Activated CD4-positive, CD25-positive, alpha-beta regulatory T cell treated with anti-CD3 and anti-CD28 coated beads, Interleukin-2, amount 50 U/mL, for 24 hours (primary cell): Measurements from ENCODE around the gene CDADC1.

Experiments used
- ATAC-seq, 2 donors: fragments of 150-1000 bp; cut with Tn5 transposase; one replicate each; pipeline ENCODE4 v1.10.0; 2021; ENCODE audit warnings: mild to moderate bottlenecking in 1 of 2, moderate library complexity in 1 of 2

Gene CDADC1

DNA sequence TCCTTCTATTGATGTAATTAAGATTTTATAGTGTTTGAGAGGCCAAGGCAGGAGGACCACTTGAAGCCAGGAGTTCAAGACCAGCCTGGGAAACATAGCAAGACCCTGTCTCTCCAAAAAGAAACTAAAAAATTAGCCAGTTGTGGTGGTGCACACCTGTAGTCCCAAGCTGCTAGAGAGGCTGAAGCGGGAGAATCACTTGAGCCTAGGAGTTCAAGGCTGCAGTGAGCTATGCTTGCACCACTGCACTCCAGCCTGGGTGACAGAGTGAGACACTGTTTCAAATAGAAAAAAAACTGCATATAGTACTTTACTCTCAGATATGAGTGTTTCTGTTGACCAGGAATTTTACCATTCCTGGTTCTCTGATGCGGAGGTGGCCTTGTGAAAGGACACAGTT lies 48.9 kb downstream of the CDADC1 start:
- no peak for ATAC-seq

DNA sequence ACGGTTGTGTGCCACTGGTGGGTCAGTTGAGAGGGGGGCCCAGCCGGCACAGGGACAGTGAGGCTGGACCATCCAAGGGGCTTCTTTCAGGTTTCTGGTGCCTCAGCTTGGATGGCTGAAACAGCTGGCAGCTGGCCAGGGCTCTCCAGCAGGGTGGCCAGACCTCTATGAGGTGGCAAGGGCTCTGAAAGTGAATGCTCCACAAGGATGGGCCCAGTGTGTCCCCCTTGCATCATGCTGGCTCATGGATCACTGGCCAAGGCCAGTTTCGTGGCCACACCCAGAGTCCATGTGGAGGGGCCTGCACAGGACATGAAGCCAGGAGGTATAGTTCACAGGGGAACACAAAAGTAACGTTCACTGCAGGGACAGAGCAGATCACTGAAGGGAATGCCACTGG lies 49.6 kb downstream of the CDADC1 start:
- no peak for ATAC-seq

DNA sequence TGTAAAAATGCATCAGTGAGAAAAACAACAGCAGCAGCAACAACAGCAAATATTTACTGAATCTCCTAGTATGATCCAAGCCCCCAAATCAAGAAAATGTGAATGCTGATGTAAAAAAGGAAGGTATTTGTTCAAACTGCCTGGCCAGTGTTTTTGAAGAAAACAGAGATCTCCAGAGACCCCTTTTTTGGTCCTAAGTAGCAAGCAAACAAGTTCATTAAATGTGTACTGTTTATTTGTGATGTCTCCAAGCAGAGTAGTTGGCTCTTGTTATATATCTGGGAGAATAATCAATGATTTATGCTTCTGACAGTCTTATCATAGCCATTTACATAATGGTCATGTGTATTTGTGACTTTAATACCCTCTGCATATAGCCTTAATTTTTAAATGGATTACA lies 50.7 kb downstream of the CDADC1 start:
- no peak for ATAC-seq

DNA sequence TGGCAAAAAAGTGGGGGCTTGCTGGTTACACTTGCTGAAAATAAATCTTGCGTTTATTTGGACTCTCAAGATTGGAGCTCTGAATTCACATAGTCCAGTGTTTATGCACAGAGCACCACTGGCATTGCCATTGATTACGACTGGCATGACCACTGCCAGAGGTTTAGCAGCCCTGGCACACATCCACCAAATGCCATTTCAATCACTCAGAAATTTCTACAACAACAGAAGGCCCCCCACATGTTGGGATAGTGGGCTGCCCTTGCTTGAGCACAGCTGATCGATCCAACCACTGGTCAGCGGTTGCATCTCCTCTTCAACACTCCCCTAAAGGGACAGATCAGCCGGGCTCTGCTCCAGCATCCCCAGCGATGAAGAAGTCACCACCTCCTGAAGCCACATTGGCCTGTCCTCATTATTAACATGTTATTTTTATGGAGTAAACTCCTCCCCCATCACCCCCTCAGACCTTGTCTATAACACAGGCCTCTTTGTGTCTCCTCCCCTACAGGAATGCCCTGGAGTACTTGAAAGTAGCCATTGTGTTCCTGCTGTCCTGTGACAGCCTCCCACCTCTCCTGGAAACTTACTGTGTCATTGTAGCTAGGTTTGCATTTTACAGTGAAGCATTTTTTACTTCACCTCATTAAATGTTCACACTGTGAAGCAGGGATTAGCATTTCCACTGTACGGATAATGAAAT lies 51.3 kb downstream of the CDADC1 start:
- ATAC-seq, result no peak

DNA sequence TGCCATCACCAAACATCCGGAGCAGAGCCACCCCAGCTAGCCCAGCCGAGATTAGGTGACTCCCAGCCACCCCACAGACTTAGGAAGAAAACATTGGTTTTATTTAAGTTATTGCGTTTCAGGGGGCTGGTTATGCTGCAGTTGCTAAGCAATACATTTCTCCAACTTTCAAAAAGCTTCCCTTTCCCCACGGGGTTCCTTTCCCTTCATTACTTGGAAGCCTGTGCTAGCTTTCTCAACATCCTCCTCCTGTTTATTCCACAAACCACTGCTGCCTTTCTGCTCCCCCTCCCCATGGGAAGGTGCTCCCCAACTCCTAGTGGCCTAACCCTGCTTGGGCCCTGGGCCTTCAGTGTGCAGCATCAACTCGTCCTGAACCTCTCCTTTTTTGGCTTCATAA lies 52.6 kb downstream of the CDADC1 start:
- no peak for ATAC-seq

DNA sequence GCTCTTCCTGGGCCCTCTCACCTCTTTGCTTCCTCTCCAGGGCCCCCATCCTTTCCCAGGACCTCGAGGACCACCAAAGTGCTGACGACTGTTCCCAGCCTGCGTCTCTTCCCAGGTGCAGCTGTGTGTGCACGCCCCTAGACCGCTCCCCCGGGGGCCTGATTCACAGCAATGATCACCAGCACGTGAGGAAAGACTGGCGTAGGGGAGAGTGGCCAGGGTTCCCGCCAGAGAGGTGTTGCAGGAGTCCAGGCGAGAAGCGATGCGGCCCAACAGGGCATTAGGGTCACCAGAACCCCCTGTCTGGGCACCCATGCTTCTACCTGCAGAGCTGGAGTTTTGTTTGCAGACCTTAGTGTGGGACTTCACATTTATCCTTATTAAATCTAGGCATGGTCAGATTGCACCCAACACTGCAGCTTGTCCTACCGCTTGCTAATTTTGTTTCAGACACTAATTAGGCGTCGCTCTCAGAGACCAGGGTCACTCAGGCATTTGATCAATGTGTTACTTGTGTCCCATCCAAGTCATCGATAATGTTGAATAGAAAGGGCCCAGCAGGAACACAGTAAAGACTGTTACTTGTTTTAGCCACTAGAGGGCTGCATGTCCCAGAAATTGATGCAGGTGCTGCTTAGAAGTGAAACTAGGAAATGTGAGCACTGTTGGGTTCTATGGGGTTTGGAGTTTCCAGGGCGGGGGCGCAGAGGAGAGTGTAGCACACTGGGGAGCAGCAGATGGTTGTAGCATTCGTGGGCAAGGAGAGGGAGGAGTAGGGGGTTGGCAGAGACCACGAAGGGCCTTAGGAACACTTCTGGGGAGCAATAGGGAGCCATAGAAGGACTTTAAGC lies 53.2 kb downstream of the CDADC1 start:
- peak; percentile 96 to 97 for ATAC-seq

DNA sequence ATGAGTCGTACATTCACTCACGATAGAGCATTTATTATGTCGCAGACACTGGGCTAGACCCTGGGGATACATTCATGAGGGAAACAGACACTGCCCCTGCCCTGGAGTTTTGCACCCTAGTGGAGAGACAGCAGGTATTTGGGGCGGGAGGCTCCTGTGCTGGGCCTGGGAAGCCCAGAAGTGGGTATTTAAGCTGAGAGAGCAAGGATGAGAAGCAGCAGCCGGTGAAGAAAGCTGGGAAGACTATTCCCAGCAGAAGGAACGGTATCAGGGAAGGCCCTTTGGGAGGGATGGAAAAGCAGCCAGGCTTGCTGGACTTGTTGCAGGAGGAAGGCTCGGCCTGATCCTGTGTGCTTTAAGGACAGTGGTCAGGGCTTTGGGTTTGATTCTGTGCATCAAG lies 54.5 kb downstream of the CDADC1 start:
- ATAC-seq, result no peak

DNA sequence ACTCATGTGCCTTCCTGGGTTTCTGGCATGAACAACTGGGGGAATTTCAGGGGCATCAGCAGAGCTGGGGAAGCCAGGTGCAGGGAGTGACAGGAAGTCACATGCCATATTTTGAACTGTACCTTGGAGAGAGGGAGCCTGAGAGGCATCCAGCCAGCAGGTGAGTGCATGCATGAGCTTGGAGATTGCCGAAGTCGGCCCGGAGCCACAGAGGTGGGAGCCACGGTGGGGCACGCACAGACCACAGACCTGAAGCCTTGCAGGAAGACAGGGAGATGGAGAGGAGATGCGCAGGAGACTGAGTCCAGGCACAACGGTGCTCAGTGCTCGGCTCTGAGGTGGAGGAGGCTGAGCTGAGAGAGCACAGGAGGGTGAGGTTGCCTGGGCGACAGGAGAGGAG lies 55.1 kb downstream of the CDADC1 start:
- no peak for ATAC-seq

DNA sequence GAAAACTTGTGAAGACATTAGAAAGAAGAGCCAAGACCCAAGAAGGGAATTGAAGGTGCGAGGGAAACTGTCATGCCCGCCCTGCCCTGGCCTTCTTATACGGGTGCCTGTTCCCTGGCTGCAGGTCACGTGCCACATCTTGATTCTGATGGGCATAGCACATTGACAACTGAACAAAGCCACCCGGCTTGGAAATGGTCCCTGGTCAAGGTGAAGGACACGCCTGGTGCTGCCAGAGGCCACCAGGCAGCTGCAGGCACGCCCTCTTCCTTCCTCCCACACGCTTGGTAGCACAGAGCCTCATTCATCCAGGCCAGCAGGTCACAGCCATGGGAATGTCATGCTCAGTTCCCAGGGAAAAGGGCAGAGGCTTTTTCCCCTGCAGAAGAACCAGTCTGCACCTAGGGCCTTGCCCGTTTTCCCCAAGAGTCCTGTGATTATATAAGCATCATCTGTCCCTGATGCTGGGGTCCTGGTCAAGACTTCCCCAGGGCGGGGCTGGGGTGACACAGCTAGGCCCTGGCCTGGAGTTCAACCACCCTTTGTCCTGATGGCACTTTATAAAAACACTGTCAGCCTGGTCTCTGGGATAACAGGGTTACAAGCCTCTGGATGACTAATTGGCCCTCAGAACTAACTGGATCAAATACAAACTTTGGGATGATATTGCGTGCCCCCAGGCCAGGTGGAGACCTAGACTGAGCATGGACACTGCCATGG lies 56.0 kb downstream of the CDADC1 start:
- no peak for ATAC-seq

DNA sequence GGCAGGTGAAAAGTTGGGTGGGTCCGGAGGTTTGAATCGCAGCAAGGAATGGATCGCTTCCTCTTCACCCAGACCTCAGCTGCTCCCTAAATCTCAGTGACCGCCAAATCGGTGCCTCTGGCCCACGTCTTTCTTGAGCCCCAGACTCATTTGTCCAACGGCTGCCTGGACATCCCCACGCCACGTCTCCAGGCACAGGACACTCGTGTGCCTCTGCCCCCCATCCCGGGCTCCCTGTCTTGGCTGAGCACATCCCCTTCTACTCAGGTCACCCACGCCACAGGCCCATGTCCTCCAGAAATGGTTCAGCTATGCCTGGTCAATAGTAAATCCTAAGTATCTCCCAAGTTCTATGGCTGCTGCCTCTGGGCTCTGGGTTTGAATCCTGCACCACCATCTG lies 56.6 kb downstream of the CDADC1 start:
- no peak for ATAC-seq

DNA sequence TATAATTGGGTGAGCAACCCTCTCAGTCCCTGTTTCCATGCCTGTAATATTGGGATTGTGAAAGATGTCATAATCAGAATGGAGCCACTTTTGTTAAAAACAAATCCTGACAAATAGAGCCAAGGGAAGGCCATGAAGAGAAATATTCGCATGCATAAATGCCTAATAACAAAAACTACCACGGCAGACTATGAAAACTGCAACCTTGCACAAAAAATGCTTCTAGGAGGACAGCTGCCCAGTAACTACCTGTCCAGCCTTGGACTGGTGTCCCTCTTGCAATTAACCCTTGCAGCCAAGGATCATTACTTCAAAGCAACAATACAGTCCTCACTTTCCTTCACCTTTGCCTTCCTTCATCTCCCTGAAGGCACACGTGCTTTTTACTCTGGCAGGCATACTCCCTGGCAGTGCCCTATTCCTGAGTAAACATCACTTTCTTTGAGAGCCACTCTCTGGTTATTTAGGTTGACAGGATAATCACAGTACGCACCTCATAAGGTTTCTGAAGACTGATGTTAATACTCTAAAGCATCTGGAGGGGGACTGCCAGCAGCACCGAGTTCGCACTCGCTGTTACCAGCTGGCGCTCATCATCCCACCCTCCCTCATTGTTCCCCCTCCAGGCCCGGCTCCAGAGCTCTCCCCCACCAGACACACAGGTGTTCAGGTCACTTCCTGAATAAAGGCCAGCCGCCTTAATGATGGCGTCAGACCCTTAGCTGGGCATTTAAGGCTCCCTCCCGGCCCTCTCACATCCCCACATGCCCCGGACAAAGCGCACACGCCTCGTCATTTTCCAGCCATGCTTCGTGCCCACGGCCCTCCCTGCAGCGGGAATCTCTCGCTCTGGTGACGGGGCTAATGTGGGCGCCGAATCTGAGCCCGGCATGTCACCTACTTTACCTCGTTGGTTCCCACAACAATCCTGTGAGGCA lies 57.3 kb downstream of the CDADC1 start:
- no peak for ATAC-seq

DNA sequence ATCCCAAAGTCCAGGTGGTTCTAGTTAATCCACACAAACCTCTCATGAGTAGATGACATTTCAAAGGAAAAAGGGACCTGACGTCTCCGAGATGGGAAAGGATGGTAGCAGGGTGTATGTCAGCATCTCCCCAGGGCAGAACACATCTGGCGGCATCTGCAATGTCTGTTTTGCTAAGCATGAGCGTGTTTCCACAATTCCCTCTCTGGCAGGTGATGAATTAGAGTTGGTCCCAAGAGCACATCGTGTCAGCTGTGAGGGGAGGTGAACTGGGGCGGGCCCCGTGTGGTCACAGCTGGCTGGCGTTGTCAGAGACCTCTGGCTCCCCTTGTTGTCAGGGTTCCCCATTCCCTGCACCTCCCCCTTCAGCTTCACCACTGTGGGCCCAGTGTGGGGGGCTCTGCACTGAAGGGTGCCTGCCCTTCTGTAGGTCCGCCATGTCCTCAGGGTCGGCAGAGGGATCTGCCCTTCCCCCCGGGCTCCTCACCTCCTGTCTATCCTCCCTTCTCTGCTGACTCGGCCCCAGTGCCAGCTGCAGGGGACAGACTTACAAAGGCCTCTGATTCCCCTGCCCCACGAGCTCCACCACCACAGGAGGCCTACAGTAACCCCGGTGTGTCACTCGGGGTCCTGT lies 58.2 kb downstream of the CDADC1 start:
- ATAC-seq, result no peak

DNA sequence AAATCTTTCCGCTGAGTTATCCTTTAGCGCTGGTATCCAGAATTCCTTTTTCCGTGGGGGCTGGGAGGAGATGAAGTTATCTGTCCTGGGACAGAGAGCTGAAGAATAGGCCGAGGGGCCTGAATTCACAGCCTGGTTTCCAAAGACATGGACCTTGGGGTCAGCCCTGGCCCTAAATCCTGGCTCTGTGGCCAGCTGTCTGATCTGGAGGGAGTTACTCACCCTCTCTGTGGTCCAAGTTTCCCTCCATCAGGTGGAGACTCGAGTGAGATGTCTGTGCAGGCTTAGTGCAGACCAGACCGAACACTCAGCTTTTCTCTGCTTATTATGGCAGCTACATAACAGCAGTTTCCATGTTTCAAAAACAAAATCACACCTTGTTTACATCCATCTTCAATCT lies 59.6 kb downstream of the CDADC1 start:
- ATAC-seq, result no peak

DNA sequence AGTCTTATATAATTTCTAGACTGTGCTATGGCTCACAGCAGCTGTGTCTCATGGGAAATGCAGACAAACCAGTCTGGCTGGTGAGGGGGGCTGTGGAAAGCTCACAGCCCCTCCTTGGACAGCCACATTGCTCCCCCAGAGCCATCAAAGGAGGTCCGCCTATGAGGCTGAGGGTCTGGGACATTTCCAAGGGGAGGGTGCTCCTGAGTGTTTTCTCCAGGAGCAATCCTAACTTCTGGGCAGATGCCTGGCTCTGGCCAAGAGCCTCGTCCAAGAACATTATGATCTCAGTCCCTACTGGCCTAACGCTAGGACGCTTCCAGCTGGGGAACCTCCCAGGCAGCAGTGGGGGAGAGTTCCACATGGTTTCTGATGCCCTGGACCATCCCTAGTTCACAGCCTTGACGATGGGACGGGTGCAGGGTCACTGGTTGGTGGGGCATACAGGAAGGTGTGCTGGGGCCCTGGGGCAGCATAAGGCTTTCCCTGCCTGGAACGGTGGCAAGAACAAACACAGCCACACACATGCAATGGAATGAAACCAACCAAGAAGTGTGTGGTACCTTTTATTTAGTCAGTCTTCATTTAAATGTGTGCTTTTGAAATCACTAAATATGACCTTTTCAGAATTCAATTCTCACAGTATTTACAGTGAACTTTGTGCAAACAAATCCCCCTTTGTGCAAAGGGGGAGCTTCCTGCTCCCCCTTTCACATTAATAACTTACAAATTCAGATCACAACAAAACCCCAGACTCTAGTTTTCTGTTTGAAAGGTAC lies 60.6 kb downstream of the CDADC1 start:
- ATAC-seq, result no peak

DNA sequence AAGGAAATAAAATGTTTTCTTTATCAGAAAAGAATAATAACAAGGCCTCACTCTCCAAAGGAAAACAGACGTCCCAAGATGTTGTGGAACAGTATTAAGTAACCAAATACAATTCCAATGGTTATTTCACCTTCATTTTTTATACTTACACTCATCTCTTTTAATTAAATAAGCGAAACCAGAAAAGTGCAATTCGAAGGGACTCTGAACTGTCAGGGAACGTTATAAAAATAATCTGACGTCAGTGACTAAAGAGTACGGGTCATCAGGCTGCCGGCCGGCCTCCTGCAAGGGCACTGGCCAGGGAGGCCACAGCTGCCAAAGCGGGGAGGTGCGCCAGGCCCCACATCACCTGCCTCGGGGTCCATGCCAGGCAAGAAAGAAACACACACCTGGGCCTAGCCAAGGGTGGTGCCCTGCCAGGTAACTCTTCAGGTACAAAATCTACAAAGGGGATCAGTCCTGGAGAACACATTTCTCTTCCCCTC lies 61.2 kb downstream of the CDADC1 start:
- no peak for ATAC-seq

DNA sequence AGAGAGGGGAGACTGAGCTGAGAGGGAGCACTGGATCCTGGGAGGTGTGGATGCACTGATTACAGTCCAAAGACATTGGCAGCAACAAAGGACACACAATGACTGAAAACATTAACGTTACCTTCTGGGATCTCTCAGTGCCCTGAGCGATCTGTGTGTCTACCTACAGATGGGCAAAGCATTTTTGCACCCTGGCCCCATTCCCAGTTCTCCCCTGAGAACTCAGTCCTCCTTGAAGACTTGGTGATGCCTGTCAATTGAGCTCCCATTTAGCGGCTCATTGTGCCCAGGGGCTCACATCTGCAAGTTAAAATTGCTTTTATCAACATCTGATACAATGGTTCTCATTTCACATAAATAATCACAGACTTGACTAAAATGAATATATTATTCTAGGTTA lies 62.5 kb downstream of the CDADC1 start:
- ATAC-seq, result no peak

DNA sequence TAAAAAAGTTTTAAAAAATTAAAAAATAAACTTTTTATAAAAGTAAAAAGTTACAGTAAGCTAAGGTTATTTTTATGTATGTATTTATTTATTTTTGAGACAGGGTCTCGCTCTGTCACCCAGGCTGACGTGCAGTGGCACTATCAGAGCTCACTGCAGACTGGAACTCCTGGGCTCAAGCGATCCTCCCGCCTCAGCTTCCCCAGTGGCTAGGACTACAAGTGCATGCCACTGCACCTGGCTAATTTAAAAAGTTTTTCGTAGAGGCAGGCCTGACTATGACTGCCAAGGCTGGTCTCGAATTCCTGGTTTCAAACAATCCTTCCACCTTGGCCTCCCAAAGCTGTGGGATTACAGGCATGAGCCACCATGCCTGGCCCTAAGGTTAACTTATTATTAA lies 64.1 kb downstream of the CDADC1 start:
- ATAC-seq, result no peak

DNA sequence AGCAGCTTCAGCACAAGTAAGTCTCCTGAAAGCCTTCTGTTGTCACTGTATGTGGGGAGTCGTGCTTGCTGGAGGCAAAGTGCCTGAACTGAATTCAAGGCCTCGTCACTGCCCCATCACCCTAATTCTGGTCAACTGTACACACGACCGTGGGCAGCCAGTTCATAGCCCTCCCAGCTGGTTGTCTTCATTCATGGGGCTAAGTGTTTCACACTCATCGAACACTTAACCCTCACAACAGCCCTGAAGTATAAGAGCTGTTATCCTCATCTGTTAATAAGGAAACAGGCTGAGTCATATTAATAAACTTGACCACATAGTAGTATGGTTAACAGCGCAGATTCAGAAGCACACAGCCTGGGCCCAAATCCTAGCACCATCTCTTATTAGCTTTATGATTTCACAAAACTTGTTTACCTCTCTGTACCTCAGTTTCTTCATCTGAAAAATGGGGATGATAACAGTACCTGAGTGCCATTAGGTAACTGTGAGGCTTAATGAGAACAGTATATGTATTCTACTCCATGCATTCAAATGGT lies 66.7 kb downstream of the CDADC1 start:
- peak; percentile 28 to 36 for ATAC-seq

DNA sequence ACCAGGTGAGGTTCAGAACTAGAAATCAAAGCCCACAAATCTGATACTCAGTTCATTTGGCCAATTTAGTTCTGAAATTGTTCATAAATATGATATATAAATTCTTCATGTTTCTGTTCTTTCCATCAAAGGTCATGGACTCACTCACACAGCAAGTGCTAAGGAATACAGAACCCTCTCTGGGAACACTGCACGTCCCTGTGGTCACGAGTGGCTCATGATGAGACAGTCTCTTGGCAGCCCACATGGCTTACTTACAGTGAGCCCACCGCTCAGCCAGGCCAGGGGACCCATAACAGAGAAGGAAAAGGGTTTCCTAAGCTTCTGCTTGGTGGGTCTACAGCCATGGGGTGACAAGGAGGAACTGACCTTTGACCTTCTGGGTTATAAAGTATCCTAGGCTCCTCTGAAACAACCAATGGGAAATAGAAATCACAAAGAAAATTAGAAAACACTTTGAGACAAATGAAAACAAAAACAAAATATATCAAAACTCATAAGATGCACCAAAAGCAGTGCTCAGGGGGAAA lies 67.4 kb downstream of the CDADC1 start:
- ATAC-seq, result no peak

DNA sequence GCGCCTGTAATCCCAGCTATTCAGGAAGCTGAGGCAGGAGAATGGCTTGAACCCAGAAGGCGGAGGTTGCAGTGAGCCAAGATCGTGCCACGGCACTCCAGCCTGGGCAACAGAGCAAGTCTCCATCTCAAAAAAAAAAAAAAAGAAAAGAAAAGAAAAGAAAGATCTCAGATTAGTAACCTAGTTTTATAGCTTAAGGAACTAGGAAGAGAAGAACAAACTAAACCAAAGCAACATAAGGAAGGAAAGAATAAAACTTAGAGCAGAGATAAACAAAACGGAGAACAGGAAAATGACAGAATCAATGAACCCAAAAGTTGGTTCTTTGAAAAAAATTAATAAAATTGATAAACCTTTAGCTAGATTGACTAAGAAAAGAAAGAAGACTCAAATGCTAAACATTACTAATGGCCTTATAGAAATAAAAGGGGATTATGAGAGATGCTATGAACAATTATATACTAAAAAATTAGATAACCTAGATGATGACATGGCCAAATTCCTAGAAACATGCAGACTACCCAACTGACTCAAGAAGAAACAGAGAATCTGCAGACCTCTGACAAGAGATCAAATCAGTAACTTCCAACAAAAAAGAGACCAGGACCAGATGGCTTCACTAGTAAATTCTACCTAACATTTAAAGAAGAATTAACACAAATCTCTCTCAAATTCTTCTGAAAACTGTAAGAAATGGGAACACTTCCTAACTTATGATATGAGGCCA lies 68.2 kb downstream of the CDADC1 start:
- no peak for ATAC-seq
